Activated T-helper 17 cell treated with anti-CD3 and anti-CD28 coated beads, Interleukin-2, amount 50 U/mL, for 72 hours (primary cell): ENCODE data around the gene SELP. TPM values are rescaled to one million over a fixed set of nuclear protein-coding genes. Genes with fewer than 3 reads are reported as not detected.

Experiments
- ATAC-seq: fragments of 150-1000 bp; cut with Tn5 transposase; replicated peaks from 2 replicates; pipeline ENCODE4 v1.10.0; 2021; ENCODE audit warnings: mild to moderate bottlenecking, moderate library complexity
- H3K27ac Mint-ChIP-seq: one replicate; pipeline ENCODE4 v1.8.0; 2022; ENCODE audit warnings: mixed read lengths
- H3K27me3 Mint-ChIP-seq: one replicate; pipeline ENCODE4 v1.8.0; 2022; ENCODE audit warnings: mixed read lengths
- H3K36me3 Mint-ChIP-seq: one replicate; pipeline ENCODE4 v1.8.0; 2022; ENCODE audit warnings: low read depth, mild to moderate bottlenecking, mixed read lengths
- H3K4me1 Mint-ChIP-seq: one replicate; pipeline ENCODE4 v1.8.0; 2022; ENCODE audit warnings: mixed read lengths
- H3K4me3 Mint-ChIP-seq: one replicate; pipeline ENCODE4 v1.8.0; 2022; ENCODE audit warnings: mild to moderate bottlenecking, mixed read lengths
- H3K9me3 Mint-ChIP-seq: one replicate; pipeline ENCODE4 v1.8.0; 2022; ENCODE audit warnings: mixed read lengths
- total RNA-seq, 2 donors: library from RNA; stranded (reverse); gene quantifications; one replicate each; pipeline ENCODE4 v1.2.3, GENCODE V29; 2022

The SELP gene
- total RNA-seq, 2 donors from 2014 or later, result 0.39 to 0.90 TPM

DNA sequence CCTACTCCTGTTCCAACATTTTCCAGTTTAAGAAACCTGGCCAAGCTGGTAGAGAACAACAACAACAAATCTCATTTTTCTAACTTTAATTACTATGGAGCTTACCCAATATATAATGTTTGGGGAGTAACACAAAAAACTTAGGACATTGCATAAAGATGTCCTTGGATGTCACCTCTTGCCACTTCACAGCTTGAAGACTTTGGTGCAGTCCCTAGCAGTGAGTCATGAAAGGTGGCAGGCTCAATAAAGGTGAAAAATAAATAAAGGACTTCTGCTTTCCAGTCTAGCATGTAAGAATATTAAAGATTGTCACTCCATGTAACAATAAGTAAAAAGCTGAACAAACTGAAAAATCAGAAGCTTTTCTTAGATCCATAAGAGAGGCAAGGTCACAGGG, 17.6 kb upstream of the SELP start:
- Mint-ChIP-seq H3K4me1 (peaks cover 21% of the 10 kb centered on the region), H3K36me3 (no peaks in the 10 kb centered on the region), H3K4me3 (peak overlapping the region; percentile 43), H3K27me3 (no peaks in the 10 kb centered on the region), H3K27ac (peak overlapping the region; percentile 66), H3K9me3 (peaks cover 10% of the 10 kb centered on the region)
- ATAC-seq, result no peak

DNA sequence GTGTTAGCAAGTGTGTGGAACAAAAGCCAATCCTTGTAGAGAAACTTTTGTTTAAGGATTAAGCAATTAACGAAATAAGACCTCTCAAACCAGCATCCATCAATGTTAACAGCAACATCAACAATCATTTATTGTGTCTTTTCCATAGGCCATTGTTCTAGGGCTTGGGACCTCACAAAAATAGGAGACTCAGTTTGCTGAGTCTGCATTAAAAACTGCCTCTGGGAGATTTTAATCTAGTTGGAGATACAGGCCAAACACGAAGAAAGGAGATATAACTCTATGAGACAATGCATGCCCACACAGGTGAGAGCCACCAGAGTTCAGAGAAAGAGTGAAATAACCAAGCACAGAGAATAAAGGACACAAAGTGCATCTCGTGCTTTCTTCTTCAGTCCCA, 14.4 kb upstream of the SELP start:
- no peaks in the 10 kb centered on the region for H3K27me3 Mint-ChIP-seq
- H3K36me3 Mint-ChIP-seq, result no peaks in the 10 kb centered on the region
- no peak overlapping the region for H3K27ac Mint-ChIP-seq
- H3K4me1 Mint-ChIP-seq, result peaks cover 14% of the 10 kb centered on the region
- ATAC-seq, result no peak
- no peak overlapping the region for H3K4me3 Mint-ChIP-seq
- H3K9me3 Mint-ChIP-seq, result peaks cover 10% of the 10 kb centered on the region

DNA sequence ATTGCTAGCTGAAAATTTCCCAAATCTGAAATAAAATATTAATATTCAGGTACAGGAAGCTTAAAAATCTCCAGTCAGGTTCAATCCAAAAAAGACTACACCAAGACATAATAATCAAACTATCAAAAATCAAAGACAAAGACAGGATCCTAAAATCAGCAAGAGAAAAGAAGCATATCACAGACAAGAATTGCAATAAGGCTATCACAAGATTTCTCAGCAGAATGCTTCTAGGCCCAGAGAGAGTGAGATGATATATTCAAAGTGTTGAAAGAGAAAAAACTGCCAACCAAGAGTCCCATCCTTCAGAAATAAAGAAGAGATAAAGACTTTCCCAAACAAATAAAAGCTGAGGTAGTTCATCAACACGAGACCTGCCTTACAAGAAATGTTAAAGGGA, 5.0 kb upstream of the SELP start:
- Mint-ChIP-seq H3K4me3 (no peak overlapping the region), H3K27me3 (no peaks in the 10 kb centered on the region), H3K27ac (no peak overlapping the region), H3K4me1 (no peaks in the 10 kb centered on the region), H3K9me3 (peaks cover 10% of the 10 kb centered on the region), H3K36me3 (no peaks in the 10 kb centered on the region)
- ATAC-seq, result no peak

DNA sequence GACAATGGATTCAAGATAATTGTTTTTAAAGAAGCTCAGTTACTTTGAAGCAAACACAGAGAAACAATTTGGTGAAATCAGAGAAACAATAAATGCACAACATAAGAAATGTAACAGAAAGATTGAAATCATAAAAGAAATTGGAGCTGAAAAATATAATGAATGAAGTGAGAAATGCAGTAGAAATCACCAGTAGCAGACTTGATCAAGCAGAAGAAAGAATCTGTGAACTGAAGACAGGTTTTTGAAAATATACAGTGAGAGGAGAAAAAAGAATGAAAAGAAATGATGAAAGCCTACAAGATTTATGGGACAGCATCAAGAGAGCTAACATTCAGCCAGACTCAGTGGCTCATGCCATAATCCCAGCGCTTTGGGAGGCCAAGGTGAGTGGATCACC, 4.2 kb upstream of the SELP start:
- no peaks in the 10 kb centered on the region for H3K4me1 Mint-ChIP-seq
- peaks cover 10% of the 10 kb centered on the region for H3K9me3 Mint-ChIP-seq
- H3K4me3 Mint-ChIP-seq, result no peak overlapping the region
- no peaks in the 10 kb centered on the region for H3K36me3 Mint-ChIP-seq
- no peak for ATAC-seq
- H3K27ac Mint-ChIP-seq, result no peak overlapping the region
- no peaks in the 10 kb centered on the region for H3K27me3 Mint-ChIP-seq

DNA sequence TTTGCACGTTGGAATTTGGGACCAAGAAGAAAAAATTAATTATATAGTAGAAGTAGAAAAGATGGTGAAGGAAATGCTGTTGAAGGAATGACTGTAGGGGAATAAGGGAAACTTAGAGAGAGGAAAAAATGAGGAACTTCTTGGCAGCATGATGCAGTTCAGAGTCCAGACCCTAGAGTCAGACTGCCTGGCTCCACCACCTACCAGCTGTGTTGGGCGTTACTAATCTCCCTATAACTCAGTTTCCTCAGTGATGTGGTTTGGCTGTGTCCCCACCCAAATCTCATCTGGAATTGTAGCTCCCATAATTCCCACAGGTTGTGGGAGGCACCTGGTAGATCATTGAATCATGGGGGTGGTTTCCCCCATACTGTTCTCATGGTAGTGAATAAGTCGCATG, 1.3 kb upstream of the SELP start:
- H3K4me3 Mint-ChIP-seq, result no peak overlapping the region
- no peaks in the 10 kb centered on the region for H3K27me3 Mint-ChIP-seq
- H3K27ac Mint-ChIP-seq, result no peak overlapping the region
- ATAC-seq, result peak; percentile 63
- no peaks in the 10 kb centered on the region for H3K36me3 Mint-ChIP-seq
- peaks cover 10% of the 10 kb centered on the region for H3K9me3 Mint-ChIP-seq
- H3K4me1 Mint-ChIP-seq, result no peaks in the 10 kb centered on the region

DNA sequence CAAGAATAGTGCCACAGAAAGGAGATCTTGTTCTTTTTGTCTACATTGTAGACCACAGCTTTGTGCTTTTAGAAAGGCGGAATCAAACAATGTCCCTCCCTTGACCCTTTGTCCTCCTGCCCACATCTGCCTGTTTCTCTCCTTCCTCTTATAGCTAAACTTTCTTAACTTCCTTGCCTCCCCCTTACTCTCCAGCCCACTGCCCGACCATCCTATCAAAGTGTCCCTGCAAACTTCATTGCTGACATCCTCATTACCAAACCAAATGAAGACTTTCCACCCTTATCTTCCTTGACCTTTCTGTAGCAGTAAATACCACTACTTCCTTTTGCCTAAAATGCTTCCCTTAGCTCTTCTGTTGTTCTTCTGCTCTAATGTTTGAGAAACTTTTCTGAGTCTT, 5.0 kb downstream of the SELP start:
- peaks cover 4% of the 10 kb centered on the region for H3K9me3 Mint-ChIP-seq
- no peaks in the 10 kb centered on the region for H3K36me3 Mint-ChIP-seq
- H3K27ac Mint-ChIP-seq, result no peak overlapping the region
- peaks cover 17% of the 10 kb centered on the region for H3K4me1 Mint-ChIP-seq
- H3K4me3 Mint-ChIP-seq, result no peak overlapping the region
- H3K27me3 Mint-ChIP-seq, result no peaks in the 10 kb centered on the region
- no peak for ATAC-seq

DNA sequence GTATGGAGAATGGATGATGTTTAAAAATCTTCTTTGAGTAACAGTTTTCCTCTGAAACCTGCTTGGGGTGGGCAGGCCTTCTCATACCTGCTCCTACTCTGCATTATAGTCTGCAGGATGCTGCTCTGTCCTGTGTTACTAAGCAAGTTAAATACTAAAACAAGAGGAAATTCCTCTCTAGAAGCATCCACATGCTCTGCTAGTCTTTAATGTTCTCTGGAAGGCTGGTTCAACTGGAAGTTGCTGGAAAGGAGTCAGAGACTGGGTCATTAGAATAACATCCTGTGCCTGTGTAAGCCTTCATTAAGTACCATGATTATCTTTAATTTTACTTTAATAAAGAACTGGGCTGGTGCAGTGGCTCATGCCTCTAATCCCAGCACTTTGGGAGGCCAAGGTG, 5.8 kb downstream of the SELP start:
- Mint-ChIP-seq H3K4me1 (peaks cover 17% of the 10 kb centered on the region), H3K9me3 (peaks cover 4% of the 10 kb centered on the region), H3K4me3 (no peak overlapping the region), H3K27ac (no peak overlapping the region), H3K27me3 (no peaks in the 10 kb centered on the region), H3K36me3 (no peaks in the 10 kb centered on the region)
- ATAC-seq, result no peak

DNA sequence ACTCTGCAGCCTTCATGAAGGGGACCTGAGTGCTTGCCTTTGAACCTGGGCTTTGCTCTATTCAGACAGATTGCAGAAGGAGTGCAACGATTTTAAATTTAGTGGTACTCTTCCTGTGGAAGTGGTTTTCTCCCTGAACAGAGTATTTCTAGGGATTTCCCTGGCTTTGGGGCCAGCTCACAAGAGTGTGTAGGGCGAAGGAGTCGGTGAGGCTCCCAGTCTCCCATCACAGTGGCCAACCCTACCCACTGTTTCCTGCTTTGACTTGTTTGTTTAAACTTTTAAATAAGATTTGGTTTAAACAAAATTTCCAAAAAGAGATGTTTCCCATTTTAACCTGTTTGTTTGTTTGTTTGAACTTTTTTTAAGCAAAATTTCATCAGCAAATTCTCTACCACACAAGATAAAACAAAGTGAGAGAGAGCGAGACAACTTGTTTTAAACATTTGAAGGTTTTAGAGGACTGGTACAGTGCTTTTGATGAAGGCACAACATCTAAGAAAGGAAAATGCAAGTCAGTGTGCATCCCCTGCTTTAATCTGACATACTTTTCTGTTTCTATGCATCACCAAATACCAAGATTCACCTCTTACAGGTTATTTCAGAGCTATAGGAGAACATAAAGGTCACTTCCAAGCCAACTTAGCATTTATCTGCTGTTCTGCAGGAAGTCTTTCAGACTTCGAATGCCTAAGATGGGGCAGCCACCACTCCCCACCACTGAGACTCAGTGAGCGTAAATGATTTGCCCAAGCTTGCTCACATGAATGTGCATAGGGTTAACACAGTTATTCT, 6.6 kb downstream of the SELP start:
- Mint-ChIP-seq H3K27me3 (no peaks in the 10 kb centered on the region), H3K9me3 (peaks cover 4% of the 10 kb centered on the region), H3K36me3 (no peaks in the 10 kb centered on the region), H3K4me3 (no peak overlapping the region), H3K27ac (no peak overlapping the region), H3K4me1 (peaks cover 17% of the 10 kb centered on the region)
- ATAC-seq, result no peak

DNA sequence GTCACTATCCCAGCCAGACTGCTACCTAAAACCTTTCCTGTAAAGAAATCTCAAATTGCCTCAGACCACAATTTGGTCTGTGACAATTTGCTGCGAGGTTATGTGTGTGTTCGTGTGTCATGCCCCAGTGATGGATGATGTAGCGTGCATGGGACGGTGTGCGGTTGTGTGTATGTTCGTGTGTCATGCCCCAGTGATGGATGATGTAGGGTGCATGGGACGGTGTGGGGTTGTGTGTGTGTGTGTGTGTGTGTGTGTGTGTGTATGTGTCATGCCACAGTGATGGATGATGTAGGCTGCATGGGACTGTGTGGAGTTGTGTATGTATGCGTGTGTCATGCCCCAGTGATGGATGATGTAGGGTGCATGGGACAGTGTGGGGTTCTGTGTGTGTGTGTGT, 9.4 kb downstream of the SELP start:
- H3K9me3 Mint-ChIP-seq, result no peaks in the 10 kb centered on the region
- H3K4me1 Mint-ChIP-seq, result peaks cover 12% of the 10 kb centered on the region
- H3K36me3 Mint-ChIP-seq, result no peaks in the 10 kb centered on the region
- H3K27ac Mint-ChIP-seq, result no peak overlapping the region
- no peak overlapping the region for H3K4me3 Mint-ChIP-seq
- ATAC-seq, result no peak
- H3K27me3 Mint-ChIP-seq, result no peaks in the 10 kb centered on the region

DNA sequence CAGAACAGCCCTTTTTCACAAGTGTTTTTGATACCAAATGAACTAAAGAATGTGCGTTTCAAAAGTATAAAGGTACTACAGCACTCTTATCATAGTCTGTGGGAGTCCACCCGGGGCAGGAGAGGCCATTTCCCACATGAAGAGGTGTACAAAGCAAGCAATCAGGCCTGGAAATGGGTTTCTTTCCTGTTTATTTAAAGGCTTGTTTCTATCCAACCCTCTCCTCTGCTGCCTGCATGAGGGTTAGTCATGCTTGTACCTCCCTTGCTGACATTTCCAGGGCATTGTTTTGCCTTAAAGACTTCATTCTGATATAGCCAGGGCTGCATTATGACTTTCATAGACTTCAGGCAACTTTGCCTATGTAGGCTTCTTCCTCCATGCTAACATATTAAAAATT, 11.6 kb downstream of the SELP start:
- no peak overlapping the region for H3K27ac Mint-ChIP-seq
- no peak overlapping the region for H3K4me3 Mint-ChIP-seq
- H3K9me3 Mint-ChIP-seq, result no peaks in the 10 kb centered on the region
- no peaks in the 10 kb centered on the region for H3K36me3 Mint-ChIP-seq
- no peak for ATAC-seq
- no peaks in the 10 kb centered on the region for H3K27me3 Mint-ChIP-seq
- peaks cover 7% of the 10 kb centered on the region for H3K4me1 Mint-ChIP-seq

DNA sequence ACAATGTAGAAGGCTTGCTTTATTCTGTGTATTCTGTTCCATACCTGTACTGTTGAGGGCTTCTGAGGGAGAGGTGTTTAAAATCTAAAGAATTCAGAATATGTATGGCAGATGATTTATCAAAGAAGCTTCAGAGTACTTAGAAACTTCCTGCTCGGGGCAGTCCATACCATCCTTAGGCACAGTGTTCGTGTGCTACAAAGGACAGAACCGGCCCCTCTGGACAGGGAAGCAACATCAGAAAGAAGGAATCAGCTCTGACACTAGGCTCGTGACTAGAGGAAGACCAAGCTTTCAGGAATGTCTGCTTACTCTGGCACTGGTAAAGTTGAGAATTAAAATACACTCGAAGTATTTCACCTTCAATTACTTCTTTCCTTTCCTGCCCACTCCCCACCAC, 14.1 kb downstream of the SELP start:
- Mint-ChIP-seq H3K4me1 (peaks cover 3% of the 10 kb centered on the region), H3K36me3 (no peaks in the 10 kb centered on the region), H3K27me3 (no peaks in the 10 kb centered on the region), H3K9me3 (no peaks in the 10 kb centered on the region), H3K4me3 (no peak overlapping the region), H3K27ac (no peak overlapping the region)
- no peak for ATAC-seq

DNA sequence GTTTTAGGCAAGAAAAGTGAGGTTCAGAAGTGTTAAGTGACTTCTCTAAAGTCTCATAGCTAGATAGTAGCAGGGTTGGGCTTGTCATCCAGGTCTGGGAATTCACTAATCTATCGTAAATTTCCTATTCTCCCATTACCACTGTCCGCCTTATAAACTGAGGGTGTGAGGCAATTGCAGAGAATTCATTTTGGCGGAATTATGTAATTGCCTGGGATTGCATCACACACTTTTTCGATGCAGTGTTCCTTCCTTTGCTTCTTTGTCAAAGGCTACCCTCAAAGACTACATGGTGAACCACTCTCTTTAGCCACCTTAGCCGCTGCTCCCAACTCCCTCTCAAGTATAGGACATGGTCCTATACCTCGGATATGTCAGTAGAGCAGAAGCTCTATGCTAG, 19.1 kb downstream of the SELP start:
- ATAC-seq, result no peak
- Mint-ChIP-seq H3K36me3 (no peaks in the 10 kb centered on the region), H3K9me3 (no peaks in the 10 kb centered on the region), H3K4me1 (no peaks in the 10 kb centered on the region), H3K27ac (no peak overlapping the region), H3K27me3 (no peaks in the 10 kb centered on the region), H3K4me3 (no peak overlapping the region)

DNA sequence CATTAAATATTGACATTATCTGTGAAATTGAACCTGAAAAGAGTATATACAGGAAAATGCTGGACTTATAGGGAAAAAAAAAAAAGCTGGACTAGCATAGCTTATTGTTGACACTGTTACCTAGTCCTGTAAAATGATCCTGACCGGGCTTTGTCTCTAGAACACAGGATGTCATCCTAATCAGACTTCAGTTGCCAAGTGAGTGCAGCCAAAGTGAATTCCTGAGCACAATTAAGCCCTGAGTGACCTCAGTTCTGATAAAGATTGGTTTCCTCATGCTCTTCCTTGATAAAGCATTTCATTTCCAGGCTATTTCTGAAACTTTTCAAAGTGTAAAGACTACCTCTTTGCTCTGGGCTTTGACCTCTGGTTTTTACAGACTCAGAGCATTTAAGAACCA, 19.8 kb downstream of the SELP start:
- H3K9me3 Mint-ChIP-seq, result no peaks in the 10 kb centered on the region
- H3K4me3 Mint-ChIP-seq, result no peak overlapping the region
- H3K27me3 Mint-ChIP-seq, result no peaks in the 10 kb centered on the region
- peaks cover 3% of the 10 kb centered on the region for H3K4me1 Mint-ChIP-seq
- no peak for ATAC-seq
- no peaks in the 10 kb centered on the region for H3K36me3 Mint-ChIP-seq
- H3K27ac Mint-ChIP-seq, result no peak overlapping the region

DNA sequence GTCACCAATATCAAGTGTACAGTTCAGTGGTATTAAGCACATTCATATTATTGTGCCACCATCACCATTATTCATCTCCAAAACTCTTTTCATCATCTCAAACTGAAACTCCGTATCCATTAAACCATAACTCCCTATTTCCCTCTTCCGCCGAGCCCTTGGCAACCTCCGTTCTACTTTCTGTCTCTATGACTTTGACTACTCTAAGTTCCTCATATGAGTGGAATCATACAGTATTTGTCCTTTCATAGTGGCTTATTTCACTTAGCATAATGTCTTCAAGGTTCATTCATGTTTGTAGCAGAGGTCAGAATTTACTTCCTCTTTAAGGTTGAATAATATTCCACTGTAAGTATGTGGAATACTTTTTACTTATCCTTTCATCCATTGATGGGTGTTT, 21.7 kb downstream of the SELP start:
- no peak for ATAC-seq
- Mint-ChIP-seq H3K27me3 (no peaks in the 10 kb centered on the region), H3K36me3 (no peaks in the 10 kb centered on the region), H3K4me1 (peaks cover 17% of the 10 kb centered on the region), H3K27ac (no peak overlapping the region), H3K9me3 (no peaks in the 10 kb centered on the region), H3K4me3 (no peak overlapping the region)

DNA sequence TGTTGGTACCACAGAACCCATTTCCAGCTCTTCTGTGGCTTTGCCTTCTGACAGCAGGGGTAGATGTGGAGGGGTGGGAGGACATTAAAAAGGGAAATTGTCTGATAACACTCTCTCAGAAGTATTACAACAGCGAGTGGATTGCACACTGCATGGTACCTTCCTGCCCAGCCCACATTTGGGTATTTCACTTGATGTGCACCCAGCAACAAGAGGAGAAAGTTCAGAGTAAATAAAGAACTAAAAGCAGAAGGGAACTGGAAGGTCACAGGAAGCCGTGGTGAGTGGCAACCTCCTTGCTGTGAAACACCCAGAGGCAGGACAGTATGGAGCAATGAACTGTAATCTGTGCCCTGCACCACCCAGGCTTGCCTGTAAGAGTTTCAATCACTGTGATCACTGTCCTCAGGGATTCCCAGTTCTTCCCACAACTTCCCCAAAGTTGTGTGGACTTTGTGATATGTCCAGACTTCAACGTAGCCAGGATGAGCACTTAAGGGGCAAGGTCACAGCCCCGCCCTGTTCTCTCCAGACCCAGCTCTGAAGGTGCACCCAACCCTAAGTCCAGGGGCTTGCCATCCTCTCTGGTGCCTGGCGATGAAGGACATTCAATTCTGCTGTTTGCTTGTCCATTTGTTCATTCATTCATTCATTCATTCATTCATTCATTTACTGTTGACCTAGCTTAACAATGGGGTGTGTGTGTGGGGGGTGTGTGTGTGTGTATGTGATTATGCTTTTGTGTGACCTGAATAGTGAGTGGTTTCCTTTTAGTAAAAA, 25.0 kb downstream of the SELP start:
- Mint-ChIP-seq H3K27me3 (no peaks in the 10 kb centered on the region), H3K27ac (peak overlapping the region; percentile 54), H3K4me1 (peaks cover 31% of the 10 kb centered on the region), H3K4me3 (peak overlapping the region; percentile 68), H3K36me3 (no peaks in the 10 kb centered on the region), H3K9me3 (no peaks in the 10 kb centered on the region)
- ATAC-seq, result peak; percentile 88
